ENCODE measurements around the gene WDSUB1. TPM values are rescaled to one million over a fixed set of nuclear protein-coding genes. Genes with fewer than 3 reads are reported as not detected.
A peak's percentile ranks its signal among the peaks of the same experiment; 100 is the strongest.

WDSUB1 gene
- total and polyA plus RNA-seq, 9 of the 15 experiments (the other 6 are each of a cell fraction or from before 2014, with no cell fraction given) = 5.2 to 13.7 (median 9.4) TPM

- TF ChIP-seq CHD7 (IDR thresholded peaks at IDR 0.05; ENCODE audit: low read depth, low read length) (no peak), SIX5 (IDR thresholded peaks at IDR 0.05; ENCODE audit: borderline replicate concordance in 1 of 2, insufficient read depth in 1 of 2, low read depth in 1 of 2, low read length in 2 of 2) (no peak), RBM25 (IDR thresholded peaks at IDR 0.05; ENCODE audit: low read depth, low read length, severe bottlenecking) (no peak), ATF7 (IDR thresholded peaks at IDR 0.05) (no peak), SMARCE1 (IDR thresholded peaks at IDR 0.05) (no peak), ZNF408 (CRISPR knock-in tag; IDR thresholded peaks at IDR 0.05; ENCODE audit: low read depth) (no peak), DEAF1 (CRISPR knock-in tag; IDR thresholded peaks at IDR 0.05) (no peak), ZNF41 (CRISPR knock-in tag; conservative IDR thresholded peaks at IDR 0.05) (no peak), MBD2 (IDR thresholded peaks at IDR 0.05; ENCODE audit: borderline replicate concordance, low read depth) (no peak), ZNF507 (tag; conservative IDR thresholded peaks at IDR 0.05) (no peak), CREB1 (IDR thresholded peaks at IDR 0.05) (no peak), CREB1 (CRISPR knock-in tag; IDR thresholded peaks at IDR 0.05) (peak; percentile 41; the same call in 1 of the 2 replicates), ELK1 (CRISPR knock-in tag; IDR thresholded peaks at IDR 0.05) (no peak), RBBP5 (IDR thresholded peaks at IDR 0.05; ENCODE audit: borderline replicate concordance, insufficient read depth, low read length, poor library complexity, severe bottlenecking) (peak; percentile 86)
Observed at GRCh38 chr2:159285929-159286708, at the start of gene WDSUB1 (continued).

Data from K562 (cell line).